GM21360 (cell line): Measurements from ENCODE around the gene MICOS13.

ENCODE experiments used
- ATAC-seq: cut with Tn5 transposase; IDR thresholded peaks from one replicate; pipeline ENCODE4 v1.9.1; 2021; ENCODE audit warnings: mild to moderate bottlenecking, moderate library complexity; ENCODE audit not compliant: unreplicated experiment

Gene MICOS13

DNA sequence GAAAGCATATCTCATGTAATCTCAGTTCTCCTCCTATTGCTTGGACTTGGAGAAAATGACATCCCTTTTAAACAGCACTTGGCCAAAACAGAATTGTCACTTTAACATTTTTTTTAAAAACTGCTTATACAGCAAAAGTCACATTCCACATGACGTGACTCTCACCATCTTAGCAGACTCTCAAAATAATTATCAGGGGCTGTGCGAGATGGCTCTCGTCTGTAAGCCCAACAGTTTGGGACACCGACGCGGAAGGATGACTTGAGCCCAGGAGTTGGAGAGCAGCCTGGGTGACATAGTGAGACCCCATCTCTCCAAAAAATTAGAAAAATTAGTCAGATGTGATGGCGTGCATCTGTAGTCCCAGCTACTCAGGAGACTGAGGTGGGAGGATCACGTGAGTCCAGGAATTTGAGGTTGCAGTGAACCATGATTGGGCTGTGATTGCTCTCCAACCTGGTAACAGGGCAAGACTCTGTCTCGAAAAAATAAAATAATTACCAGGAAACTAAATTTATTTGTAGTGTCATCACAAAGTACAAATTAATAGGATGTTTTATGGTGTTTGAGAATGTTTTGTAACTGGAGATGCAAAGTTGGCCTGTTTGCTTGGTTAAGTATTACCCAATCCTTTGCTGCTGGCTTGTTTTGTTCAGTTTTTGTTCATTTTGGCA lies 48.6 kb downstream of the MICOS13 start:
- ATAC-seq = no peak

DNA sequence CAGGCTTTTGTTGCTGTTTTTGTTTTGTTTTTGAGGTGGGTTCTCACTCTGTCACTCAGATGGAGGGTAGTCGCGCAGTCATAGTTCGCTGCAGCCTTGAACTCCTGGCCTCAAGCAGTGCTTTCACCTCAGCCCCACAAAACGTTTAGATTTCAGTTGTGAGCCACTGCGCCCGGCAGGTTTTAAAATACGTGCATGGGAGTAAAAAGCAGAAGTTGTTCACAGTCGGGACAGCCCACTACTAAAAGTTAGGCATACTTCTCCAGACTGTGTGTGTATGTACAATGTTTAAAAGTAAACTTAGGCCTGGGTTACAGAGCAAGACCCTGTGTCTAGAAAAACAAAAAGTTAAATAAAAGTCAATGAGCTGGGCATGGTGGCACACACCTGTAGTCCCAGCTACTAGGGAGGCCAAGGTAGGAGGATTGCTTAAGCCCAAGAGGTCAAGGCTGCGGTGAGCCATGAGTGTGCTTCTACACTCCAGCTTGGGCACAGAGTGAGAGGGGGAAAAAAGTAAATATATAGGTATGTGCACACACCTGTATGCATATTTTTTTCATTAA lies 51.3 kb downstream of the MICOS13 start:
- no peak for ATAC-seq

DNA sequence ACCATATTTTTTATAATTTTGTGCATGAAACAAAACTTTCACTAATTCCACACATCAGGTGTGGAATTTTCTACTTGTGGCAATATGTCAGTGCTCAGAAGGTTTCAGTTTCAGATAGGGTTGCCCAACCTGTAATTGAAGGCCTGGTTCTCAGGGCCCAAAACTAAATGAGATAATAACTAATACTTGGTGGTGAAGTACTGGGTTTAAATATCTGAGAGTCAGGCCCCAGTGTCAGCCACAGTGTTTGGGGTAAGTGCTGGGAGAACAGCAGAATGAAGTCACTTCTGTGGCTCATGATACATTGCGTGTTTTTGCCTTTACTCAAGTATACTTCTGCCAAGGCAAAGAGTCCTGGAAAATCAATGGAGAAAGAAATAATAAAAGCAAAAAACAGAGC lies 51.9 kb downstream of the MICOS13 start:
- no peak for ATAC-seq
